HG03139 (cell line): ENCODE measurements around the gene ACTR3C.
"Not testable (repeated sequence)": the region's sequence is repeated elsewhere in the genome, so short reads cannot be mapped to it uniquely, and the experiment has no call there.

Source experiments
- ATAC-seq: cut with Tn5 transposase; IDR thresholded peaks from one replicate; pipeline ENCODE4 v1.9.1; 2021; ENCODE audit not compliant: unreplicated experiment

Gene ACTR3C

GRCh38 chr7:150337179-150337578 is 13.8 kb upstream of the ACTR3C start:
- no peak for ATAC-seq

GRCh38 chr7:150336746-150337145 is 13.4 kb upstream of the ACTR3C start:
- no peak for ATAC-seq

- ATAC-seq: no peak
These were observed 12.4 kb upstream of the ACTR3C start for GRCh38 chr7:150335774-150336112.

GRCh38 chr7:150335108-150335773 is 11.9 kb upstream of the ACTR3C start:
- no peak for ATAC-seq

GRCh38 chr7:150334108-150334507 is 10.8 kb upstream of the ACTR3C start:
- no peak for ATAC-seq

- no peak for ATAC-seq
These were observed 10.3 kb upstream of the ACTR3C start for GRCh38 chr7:150333659-150334058.

- no peak for ATAC-seq
These were observed 9.7 kb upstream of the ACTR3C start for GRCh38 chr7:150332852-150333635.

- no peak for ATAC-seq
These were observed 7.0 kb upstream of the ACTR3C start for GRCh38 chr7:150330211-150330885.

- no peak for ATAC-seq
These were observed 6.2 kb upstream of the ACTR3C start for GRCh38 chr7:150329331-150330120.

- no peak for ATAC-seq
These were observed 4.0 kb upstream of the ACTR3C start for GRCh38 chr7:150327308-150327707.

GRCh38 chr7:150326657-150327268 is 3.4 kb upstream of the ACTR3C start:
- no peak for ATAC-seq

GRCh38 chr7:150325901-150326300 is 2.6 kb upstream of the ACTR3C start:
- no peak for ATAC-seq

- no peak for ATAC-seq
These were observed 1.8 kb upstream of the ACTR3C start for GRCh38 chr7:150325110-150325611.

GRCh38 chr7:150324373-150324961 is 1.1 kb upstream of the ACTR3C start:
- ATAC-seq: no peak

GRCh38 chr7:150323682-150324372 is 482 bp upstream of the ACTR3C start:
- no peak for ATAC-seq

GRCh38 chr7:150322114-150322832 is 1.1 kb downstream of the ACTR3C start:
- ATAC-seq: no peak

GRCh38 chr7:150321788-150322113 is 1.6 kb downstream of the ACTR3C start:
- no peak for ATAC-seq

GRCh38 chr7:150317748-150318444 is 5.4 kb downstream of the ACTR3C start:
- no peak for ATAC-seq

GRCh38 chr7:150316987-150317386 is 6.4 kb downstream of the ACTR3C start:
- ATAC-seq: not testable (repeated sequence)
